Neural cell (in vitro differentiated cells): ENCODE data around the gene CDK6. TPM values are rescaled to one million over a fixed set of nuclear protein-coding genes. Genes with fewer than 3 reads are reported as not detected.

Source experiments
- REST ChIP-seq: IDR thresholded peaks from 2 replicates; pipeline ENCODE4 v1.6.1; 2012; ENCODE audit warnings: borderline replicate concordance
- polyA plus RNA-seq: library from polyadenylated mRNA; depleted of rRNA; stranded (reverse); fragments of >200 nt; gene quantifications from 2 replicates; pipeline ENCODE4 v1.2.3, GENCODE V29; 2014
- small RNA-seq, 3 experiments: library from RNA; depleted of rRNA; stranded (forward); fragments of <200 nt; gene quantifications; one replicate each; pipeline ENCODE3, GENCODE V24; 2012

Gene CDK6
- polyA plus RNA-seq, 1 donor from 2014 or later: 4.1 TPM

- TF ChIP-seq REST: no peak
These were observed 279.1 kb downstream of the CDK6 start (continued) for GRCh38 chr7:92557249-92557648.

Small RNAs within 50 kb of the gene (small RNA-seq; reads per million reads assigned to genes)
- gene RNU6-10P: 0 to 0.56 (median 0.33) reads per million in 3 experiments

Other genes starting within 250 kb of the CDK6 start
- gene FAM133B, start 246.2 kb downstream of the CDK6 start, polyA plus RNA-seq: 50.0 and 56.0 TPM in 2 replicates